K562 (cell line): ENCODE results near the gene MAMDC2. TPM values are rescaled to one million over a fixed set of nuclear protein-coding genes. Genes with fewer than 3 reads are reported as not detected.

Experiments
- ATAC-seq: fragments of 200-7000 bp; cut with Tn5 transposase; 3 replicates; pipeline ENCODE4 v1.9.1; 2020; ENCODE audit warnings: moderate library complexity
- BruUV-seq: library from RNA; stranded (reverse); fragments of 400-500 nt; replicated peaks from 2 replicates; lab custom pipeline; 2021; lab: Mats Ljungman, UMichigan
- CTCF ChIA-PET: fragments of 300-600 bp; formaldehyde crosslinking; extraction: SDS; loops from one replicate; lab custom pipeline; 2021; ENCODE audit warnings: low intra/inter-chr PET ratio; lab: Yijun Ruan, JAX
- POLR2A ChIA-PET: fragments of 300-600, 350-650 bp; sonication (Branson Sonifier 250); formaldehyde crosslinking; extraction: SDS; loops from one replicate; lab custom pipeline; 2021; ENCODE audit warnings: antibody characterized with exemption, inconsistent platforms; lab: Yijun Ruan, JAX
- DNase-seq, 4 experiments: peaks; one replicate each; pipeline versions ENCODE4 v3.0.0 to v3.0.0-alpha.2; 2011 to 2018; ENCODE audit warnings: low spot score in 3 of 4, mixed read lengths in 3 of 4; ENCODE audit errors: extremely low read depth in 1 of 4
- FAIRE-seq: peaks from 2 replicates; lab custom pipeline; 2011; peaks lifted over from hg19 to GRCh38; lab: Jason Lieb, UNC
- H2AFZ ChIP-seq: 2 replicates; pipeline ENCODE4 v1.6.0; 2011; ENCODE audit warnings: low read depth, low read length, control low read depth, inconsistent platforms
- H3K27ac ChIP-seq: fragments of 200-600 bp; 3 replicates; pipeline ENCODE4 v1.8.0; 2011; ENCODE audit warnings: low read depth, mild to moderate bottlenecking, control low read depth, inconsistent platforms, low read length, moderate library complexity, mixed read lengths; ENCODE audit errors: extremely low read depth
- H3K27me3 ChIP-seq, 2 experiments: fragments of 300-600 bp in 1 of 2; 2 replicates in 1 of 2; 3 replicates in 1 of 2; pipeline versions ENCODE4 v1.6.0 to v1.8.0; 2011; ENCODE audit warnings: inconsistent platforms in 2 of 2, low read length in 2 of 2, mild to moderate bottlenecking in 1 of 2, mixed read lengths in 1 of 2, moderate library complexity in 1 of 2; ENCODE audit not compliant: control insufficient read depth in 2 of 2, insufficient read depth in 2 of 2
- H3K36me3 ChIP-seq: fragments of 300-600 bp; 3 replicates; pipeline ENCODE4 v1.8.0; 2011; ENCODE audit warnings: mild to moderate bottlenecking, low read length, inconsistent platforms; ENCODE audit not compliant: control insufficient read depth, insufficient read depth
- H3K4me1 ChIP-seq, 2 experiments: fragments of 200-600 bp in 1 of 2; replicated peaks in 1 of 2; 2 replicates in 1 of 2; 3 replicates in 1 of 2; pipeline versions ENCODE4 v1.5.1 to v1.8.0; 2011; ENCODE audit warnings: inconsistent platforms in 2 of 2, low read length in 2 of 2, mild to moderate bottlenecking in 1 of 2, mixed read lengths in 1 of 2, moderate library complexity in 1 of 2; ENCODE audit not compliant: control insufficient read depth in 2 of 2, insufficient read depth in 2 of 2
- H3K4me2 ChIP-seq: 2 replicates; pipeline ENCODE4 v1.6.1; 2011; ENCODE audit warnings: low read length, control low read depth, inconsistent platforms, mixed read lengths; ENCODE audit not compliant: insufficient read depth
- H3K4me3 ChIP-seq: fragments of 200-600 bp; sonication (generic), shearing (Covaris generic); 2 replicates; pipeline ENCODE4 v1.5.1; 2016; ENCODE audit warnings: control low read depth, inconsistent platforms
- H3K79me2 ChIP-seq: fragments of 200-600 bp; 3 replicates; pipeline ENCODE4 v1.8.0; 2011; ENCODE audit warnings: low read length, inconsistent platforms; ENCODE audit not compliant: control insufficient read depth, insufficient read depth
- H3K9ac ChIP-seq, 2 experiments: 2 replicates each; pipeline versions ENCODE4 v1.6.0 to v1.6.1; 2011; ENCODE audit warnings: low read depth in 2 of 2, low read length in 2 of 2, control low read depth in 1 of 2, inconsistent platforms in 1 of 2, mild to moderate bottlenecking in 1 of 2, mixed read lengths in 1 of 2; ENCODE audit not compliant: insufficient read depth in 1 of 2
- H3K9me1 ChIP-seq: one replicate; pipeline ENCODE4 v1.6.0; 2011; ENCODE audit warnings: inconsistent platforms, mild to moderate bottlenecking, low read length, moderate library complexity; ENCODE audit not compliant: control insufficient read depth, insufficient read depth
- H3K9me3 ChIP-seq: replicated peaks from 2 replicates; pipeline ENCODE4 v1.5.1; 2011; ENCODE audit warnings: low read depth, low read length, inconsistent platforms; ENCODE audit not compliant: control insufficient read depth, insufficient read depth
- H4K20me1 ChIP-seq: replicated peaks from 2 replicates; pipeline ENCODE4 v1.6.1; 2011; ENCODE audit warnings: low read length, inconsistent platforms, mixed read lengths; ENCODE audit not compliant: control insufficient read depth, insufficient read depth
- CCAR2 ChIP-seq: fragments of 200-400 bp; formaldehyde crosslinking; IDR thresholded peaks from 2 replicates; pipeline ENCODE4 v1.6.1; 2017; ENCODE audit warnings: mild to moderate bottlenecking, low read depth, low read length
- HDAC1 ChIP-seq, 2 experiments: fragments of 450-650 bp; IDR thresholded peaks; 2 replicates each; pipeline ENCODE4 v1.6.1; 2016 to 2017; ENCODE audit warnings: inconsistent platforms in 1 of 2, mild to moderate bottlenecking in 1 of 2, moderate library complexity in 1 of 2
- HMGN3 ChIP-seq: IDR thresholded peaks from 2 replicates; pipeline ENCODE4 v1.6.1; 2011; ENCODE audit warnings: borderline replicate concordance, low read depth, mild to moderate bottlenecking, mixed read lengths, low read length; ENCODE audit not compliant: insufficient read length; ENCODE audit errors: extremely low read depth
- NBN ChIP-seq: fragments of 450-650 bp; IDR thresholded peaks from 2 replicates; pipeline ENCODE4 v1.6.1; 2016; ENCODE audit warnings: low read depth, mild to moderate bottlenecking
- SUPT5H ChIP-seq: fragments of 450-650 bp; IDR thresholded peaks from 2 replicates; pipeline ENCODE4 v1.6.1; 2016
- WGBS: fragments of 100-300 bp; shearing (Covaris generic); methylation state at CpG from one replicate; pipeline ENCODE4 v1.1.6; 2016; ENCODE audit warnings: low coverage, mixed read lengths; ENCODE audit not compliant: insufficient coverage; ENCODE audit errors: missing lambda C conversion rate; 5-methylcytosine and 5-hydroxymethylcytosine counted together
- in situ Hi-C: fragments of 300-500 bp; cut with MboI; formaldehyde crosslinking; loops from 4 replicates; pipeline ENCODE4 v1.15.0; 2018; ENCODE audit warnings: inconsistent platforms, mixed read lengths
- intact Hi-C: fragments of 100-400 bp; cut with micrococcal nuclease; formaldehyde crosslinking; loops from 2 replicates; pipeline ENCODE4 v1.14.2; 2022
- polyA plus RNA-seq, 8 experiments: library from polyadenylated mRNA; depleted of rRNA in 4 of 8; stranded (reverse) in 5 of 8; unstranded in 3 of 8; fragments of >200 nt; fragmentation: Nextera tagmentation in 2 of 8; fragmentation: Illumina TruSeq in 1 of 8; extraction: Ambion mirVana in 2 of 8; extraction: Trizol in 1 of 8; gene quantifications; 2 replicates each; pipeline versions ENCODE4 v1.2.1 to v1.2.3, GENCODE V29; 2011 to 2014; ENCODE audit warnings: inconsistent platforms in 1 of 8, missing spikeins in 1 of 8
- total RNA-seq, 7 experiments: library from RNA; depleted of rRNA in 6 of 7; stranded (reverse); fragments of >200 nt in 6 of 7; fragmentation: Illumina TruSeq in 2 of 7; extraction: Trizol in 2 of 7; gene quantifications; 2 replicates each; pipeline versions ENCODE4 v1.2.1 to v1.2.3, GENCODE V29; 2011 to 2021; ENCODE audit warnings: low replicate concordance in 1 of 7

MAMDC2 gene
- total and polyA plus RNA-seq, 9 of the 15 experiments (the other 6 are each of a cell fraction or from before 2014, with no cell fraction given) = 0.01 to 0.03 TPM; not detected in 7

DNA sequence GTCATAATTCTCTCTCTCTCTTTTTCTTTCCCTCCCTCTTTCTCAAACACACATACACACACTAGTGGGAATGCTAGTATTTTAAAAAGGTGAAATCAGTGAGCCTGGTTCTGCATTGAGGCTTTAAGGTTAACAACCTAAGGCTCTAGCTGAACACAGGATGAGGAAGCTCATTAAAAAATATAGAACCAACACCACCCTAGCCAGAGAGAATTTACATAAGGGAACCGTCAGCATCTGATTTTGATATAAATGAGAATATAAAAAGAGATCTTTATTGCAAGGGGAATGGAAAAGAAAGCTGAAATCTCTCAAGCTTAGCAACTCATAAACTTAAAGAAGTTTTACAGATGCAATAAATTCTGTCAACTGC lies 100.5 kb downstream of the MAMDC2 start:
- H4K20me1 ChIP-seq = no peaks in the 10 kb centered on the region
- H3K4me3 ChIP-seq = no peak overlapping the region
- no peak overlapping the region for H3K27ac ChIP-seq
- CTCF ChIA-PET = no interaction called here
- no peaks in the 10 kb centered on the region for H3K27me3 ChIP-seq
- intact Hi-C loops = no loop called here
- H3K9me1 ChIP-seq = no peaks in the 10 kb centered on the region
- BruUV-seq = no TSS peak
- H2AFZ ChIP-seq = no peak overlapping the region
- DNase-seq (no peak), ATAC-seq (no peak), FAIRE-seq (no peak)
- POLR2A ChIA-PET = interaction anchor here (0.8 kb wide), 1 partner anchor 30 kb away, joined by 3 read pairs; no protein-coding TSS in a partner anchor
- H3K9me3 ChIP-seq = no peaks in the 10 kb centered on the region
- no peak overlapping the region for H3K9ac ChIP-seq
- no peaks in the 10 kb centered on the region for H3K4me1 ChIP-seq
- H3K79me2 ChIP-seq = no peaks in the 10 kb centered on the region
- WGBS = 0% methylated on average over 1 of the region's 1 CpG
- no peaks in the 10 kb centered on the region for H3K36me3 ChIP-seq
- in situ Hi-C loops = no loop called here
- H3K4me2 ChIP-seq = no peak overlapping the region
- no peak for TF ChIP-seq HDAC1 (IDR thresholded peaks at IDR 0.05)

DNA sequence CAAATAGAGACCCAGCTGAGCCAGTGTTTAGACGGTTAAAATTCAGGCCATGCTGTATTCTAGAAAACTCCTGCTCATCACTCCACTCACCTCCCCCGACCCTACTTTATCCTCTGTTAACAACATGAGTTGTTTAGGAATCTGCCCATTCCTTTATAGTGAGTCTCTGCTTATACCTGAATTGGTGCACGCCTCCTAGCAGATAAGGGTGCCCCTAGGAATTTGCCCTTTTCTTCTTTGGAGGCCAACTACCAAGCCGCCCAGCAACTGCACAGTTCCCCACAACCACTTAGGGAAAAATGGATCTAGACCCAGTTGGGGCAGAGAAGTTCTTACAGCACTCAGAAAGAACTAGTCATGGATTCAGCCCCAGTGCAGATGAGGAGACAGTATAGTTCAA lies 102.3 kb downstream of the MAMDC2 start:
- Histone ChIP-seq H3K36me3 (no peaks in the 10 kb centered on the region), H3K27me3 (no peaks in the 10 kb centered on the region; a peak in 1 of 5 replicates)

More for the DNA sequence above, 102.3 kb downstream of the MAMDC2 start:
- no peak for TF ChIP-seq SUPT5H
- no peak for TF ChIP-seq CCAR2
- TF ChIP-seq NBN = no peak
- no peak for TF ChIP-seq HMGN3
- ATAC-seq (no peak), FAIRE-seq (no peak), DNase-seq (no peak)
- H4K20me1 ChIP-seq = no peaks in the 10 kb centered on the region
- ChIA-PET POLR2A (no interaction called here), CTCF (no interaction called here)
- in situ Hi-C loops (no loop called here), intact Hi-C loops (no loop called here)
- BruUV-seq = no TSS peak
- 0% methylated on average over 4 of the region's 4 CpGs for WGBS
- no peaks in the 10 kb centered on the region for H3K4me1 ChIP-seq
- H3K27ac ChIP-seq = no peak overlapping the region
- H3K79me2 ChIP-seq = no peaks in the 10 kb centered on the region
- no peak overlapping the region for H3K4me3 ChIP-seq
- H3K9me3 ChIP-seq = no peaks in the 10 kb centered on the region
- H3K9ac ChIP-seq = no peak overlapping the region
- no peak overlapping the region for H2AFZ ChIP-seq
- H3K9me1 ChIP-seq = no peaks in the 10 kb centered on the region
- no peak overlapping the region for H3K4me2 ChIP-seq
